Subcutaneous adipose tissue (tissue), 4 donors: ENCODE measurements around the gene CATSPERZ. TPM values are rescaled to one million over a fixed set of nuclear protein-coding genes. Genes with fewer than 3 reads are reported as not detected.

Source experiments
- CTCF ChIP-seq: fragments of 450-650 bp; IDR thresholded peaks from one replicate; pipeline ENCODE4 v1.5.1; 2016; ENCODE audit warnings: low read depth, mild to moderate bottlenecking, control low read depth, antibody characterized with exemption, moderate library complexity
- total RNA-seq, 4 donors: library from RNA; depleted of rRNA; stranded (reverse); fragments of >200 nt; gene quantifications; one replicate each; pipeline ENCODE4 v1.1.0, GENCODE V29; 2016

The CATSPERZ gene
- total RNA-seq, 4 donors from 2014 or later, result not detected

DNA sequence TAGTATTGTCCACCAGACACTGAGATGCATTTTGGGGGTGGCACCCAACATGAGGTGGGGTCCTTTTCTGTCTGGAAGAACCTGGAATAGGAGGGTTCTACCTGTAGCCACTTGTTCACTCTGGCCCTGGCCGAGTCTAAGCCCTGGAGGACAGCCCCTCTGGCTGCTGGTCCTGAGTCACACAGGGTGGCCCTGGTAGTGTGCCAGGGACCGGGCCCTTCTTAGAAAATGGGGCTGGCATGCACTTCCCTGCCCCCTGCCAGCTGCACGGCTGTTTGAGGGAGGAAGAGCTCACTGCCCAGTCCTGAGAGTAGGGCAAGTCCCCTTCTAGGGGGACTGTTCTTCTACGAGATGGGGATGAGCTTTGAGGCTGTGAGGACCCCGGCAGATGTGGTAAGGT lies 46.7 kb upstream of the CATSPERZ start:
- TF ChIP-seq CTCF, result no peak

DNA sequence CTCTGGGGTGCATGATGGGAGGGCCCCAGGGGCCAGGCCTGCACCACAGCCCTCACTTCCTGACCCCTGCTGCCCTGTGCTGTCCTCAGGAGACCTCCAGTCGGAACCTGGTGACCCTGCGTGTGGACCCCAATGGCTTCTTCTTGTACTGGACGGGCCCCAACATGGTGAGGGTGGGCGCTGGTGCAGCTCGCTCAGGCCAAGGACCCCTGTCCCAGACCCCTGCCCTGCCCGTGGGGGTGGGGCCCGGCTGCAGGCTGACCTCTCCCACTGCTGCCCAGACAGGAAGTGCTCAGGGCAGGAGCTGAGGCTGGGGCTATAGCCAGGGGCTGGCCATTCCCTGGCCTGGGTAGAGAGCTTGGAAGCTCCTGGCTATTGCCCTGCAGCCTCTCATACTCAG lies 45.8 kb upstream of the CATSPERZ start:
- TF ChIP-seq CTCF, result no peak

- no peak for TF ChIP-seq CTCF
Measured at GRCh38 chr11:64255135-64256128, 44.7 kb upstream of the CATSPERZ start.

DNA sequence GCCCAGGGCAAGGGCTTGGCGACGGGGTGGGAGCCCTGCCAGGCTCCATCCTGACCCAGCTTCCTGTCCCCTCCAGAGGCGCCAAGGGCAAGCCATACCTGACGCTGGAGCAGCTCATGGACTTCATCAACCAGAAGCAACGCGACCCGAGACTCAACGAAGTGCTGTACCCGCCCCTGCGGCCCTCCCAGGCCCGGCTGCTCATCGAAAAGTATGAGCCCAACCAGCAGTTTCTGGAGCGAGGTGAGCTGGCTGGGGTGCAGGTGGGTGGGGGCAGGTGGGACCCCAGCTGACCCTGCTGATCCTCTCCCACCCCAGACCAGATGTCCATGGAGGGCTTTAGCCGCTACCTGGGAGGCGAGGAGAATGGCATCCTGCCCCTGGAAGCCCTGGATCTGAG lies 43.9 kb upstream of the CATSPERZ start:
- TF ChIP-seq CTCF, result no peak

GRCh38 chr11:64258356-64258755 lies 41.8 kb upstream of the CATSPERZ start:
- no peak for TF ChIP-seq CTCF

- TF ChIP-seq CTCF, result no peak
Measured at GRCh38 chr11:64258946-64259532, 41.1 kb upstream of the CATSPERZ start.

GRCh38 chr11:64259533-64260067 lies 40.6 kb upstream of the CATSPERZ start:
- no peak for TF ChIP-seq CTCF
